Globus pallidus (tissue), 1 donor: ENCODE measurements around the gene AADACL2.
"Not testable (repeated sequence)": the region's sequence is repeated elsewhere in the genome, so short reads cannot be mapped to it uniquely, and the experiment has no call there.

Source experiments
- DNase-seq: peaks from one replicate; pipeline ENCODE4 v3.0.0-alpha.2; 2015; ENCODE audit warnings: low spot score

AADACL2 gene

GRCh38 chr3:151766454-151766853 is 32.7 kb downstream of the AADACL2 start:
- DNase-seq: no peak

- no peak for DNase-seq
These were observed 34.7 kb downstream of the AADACL2 start for GRCh38 chr3:151768393-151768930.

GRCh38 chr3:151769175-151769574 is 35.4 kb downstream of the AADACL2 start:
- DNase-seq: no peak

- no peak for DNase-seq
These were observed 37.2 kb downstream of the AADACL2 start for GRCh38 chr3:151770956-151771355.

GRCh38 chr3:151772825-151773480 is 39.2 kb downstream of the AADACL2 start:
- no peak for DNase-seq

- no peak for DNase-seq
These were observed 40.5 kb downstream of the AADACL2 start for GRCh38 chr3:151774235-151774634.

GRCh38 chr3:151774910-151775309 is 41.2 kb downstream of the AADACL2 start:
- DNase-seq: no peak

GRCh38 chr3:151775314-151776258 is 41.9 kb downstream of the AADACL2 start:
- DNase-seq: no peak

- no peak for DNase-seq
These were observed 42.6 kb downstream of the AADACL2 start for GRCh38 chr3:151776259-151776740.

- no peak for DNase-seq
These were observed 44.2 kb downstream of the AADACL2 start for GRCh38 chr3:151777880-151778279.

GRCh38 chr3:151787626-151788025 is 53.9 kb downstream of the AADACL2 start:
- no peak for DNase-seq

- DNase-seq: no peak
These were observed 54.7 kb downstream of the AADACL2 start for GRCh38 chr3:151788401-151788800.

- no peak for DNase-seq
These were observed 56.2 kb downstream of the AADACL2 start for GRCh38 chr3:151789853-151790463.

- DNase-seq: not testable (repeated sequence)
These were observed 57.0 kb downstream of the AADACL2 start for GRCh38 chr3:151790763-151791162.

GRCh38 chr3:151792411-151792810 is 58.7 kb downstream of the AADACL2 start:
- DNase-seq: no peak

GRCh38 chr3:151793636-151794035 is 59.9 kb downstream of the AADACL2 start:
- no peak for DNase-seq

GRCh38 chr3:151794080-151794479 is 60.4 kb downstream of the AADACL2 start:
- DNase-seq: no peak

GRCh38 chr3:151795276-151795675 is 61.5 kb downstream of the AADACL2 start:
- DNase-seq: no peak

- DNase-seq: no peak
These were observed 62.5 kb downstream of the AADACL2 start for GRCh38 chr3:151796105-151796680.

GRCh38 chr3:151798466-151798865 is 64.7 kb downstream of the AADACL2 start:
- DNase-seq: no peak

GRCh38 chr3:151800431-151800830 is 66.7 kb downstream of the AADACL2 start:
- DNase-seq: no peak

GRCh38 chr3:151804267-151804666 is 70.5 kb downstream of the AADACL2 start:
- no peak for DNase-seq
